Nephron (organoid): ENCODE data around the gene TRIM71.

Source experiments
- H3K27ac Mint-ChIP-seq, 3 experiments: 2 replicates each; pipeline ENCODE4 v1.8.0; 2020; ENCODE audit warnings: mixed read lengths in 3 of 3, mild to moderate bottlenecking in 2 of 3, moderate library complexity in 1 of 3
- H3K27me3 Mint-ChIP-seq: 2 replicates; pipeline ENCODE4 v1.8.0; 2021; ENCODE audit warnings: low read depth, mild to moderate bottlenecking, moderate library complexity, mixed read lengths
- H3K36me3 Mint-ChIP-seq: 2 replicates; pipeline ENCODE4 v1.8.0; 2020; ENCODE audit warnings: low read depth, mixed read lengths
- H3K4me1 Mint-ChIP-seq: 2 replicates; pipeline ENCODE4 v1.8.0; 2020; ENCODE audit warnings: mixed read lengths
- H3K4me3 Mint-ChIP-seq, 3 experiments: 2 replicates each; pipeline ENCODE4 v1.8.0; 2020; ENCODE audit warnings: mild to moderate bottlenecking in 3 of 3, mixed read lengths in 3 of 3, moderate library complexity in 2 of 3
- H3K9me3 Mint-ChIP-seq: 2 replicates; pipeline ENCODE4 v1.8.0; 2020; ENCODE audit warnings: mixed read lengths
- CTCF ChIP-seq, 3 experiments: fragments of 200-600 bp; sonication (generic); IDR thresholded peaks; one replicate each; pipeline ENCODE4 v1.5.0; 2021; ENCODE audit warnings: antibody characterized with exemption in 3 of 3; ENCODE audit not compliant: unreplicated experiment in 3 of 3

The TRIM71 gene

GRCh38 chr3:32873531-32874130 lies 55.8 kb downstream of the TRIM71 start:
- TF ChIP-seq CTCF (IDR thresholded peaks at IDR 0.05; ENCODE audit: unreplicated experiment in 3 of 3): no peak
- peaks cover 52% of the 10 kb centered on the region for H3K4me1 Mint-ChIP-seq
- H3K27ac Mint-ChIP-seq: peak overlapping the region; percentile 27 to 89 (median 75)

GRCh38 chr3:32876920-32877319 lies 59.1 kb downstream of the TRIM71 start:
- H3K36me3 Mint-ChIP-seq: peaks cover 27% of the 10 kb centered on the region
- peak overlapping the region in 1 of 3 experiments; percentile 15 for H3K27ac Mint-ChIP-seq
- no peaks in the 10 kb centered on the region for H3K9me3 Mint-ChIP-seq
- peaks cover 35% of the 10 kb centered on the region for H3K4me1 Mint-ChIP-seq
- TF ChIP-seq CTCF (IDR thresholded peaks at IDR 0.05; ENCODE audit: unreplicated experiment in 3 of 3): no peak
- no peak overlapping the region for H3K4me3 Mint-ChIP-seq
- peaks cover 18% of the 10 kb centered on the region for H3K27me3 Mint-ChIP-seq

More at GRCh38 chr3:32873531-32874130, 55.8 kb downstream of the TRIM71 start:
- peaks cover 37% of the 10 kb centered on the region for H3K27me3 Mint-ChIP-seq
- no peaks in the 10 kb centered on the region for H3K9me3 Mint-ChIP-seq
- peaks cover 20% of the 10 kb centered on the region for H3K36me3 Mint-ChIP-seq
- no peak overlapping the region for H3K4me3 Mint-ChIP-seq

- Mint-ChIP-seq H3K4me3 (no peak overlapping the region), H3K9me3 (no peaks in the 10 kb centered on the region), H3K27me3 (peaks cover 14% of the 10 kb centered on the region), H3K36me3 (peaks cover 27% of the 10 kb centered on the region), H3K27ac (no peak overlapping the region), H3K4me1 (peaks cover 29% of the 10 kb centered on the region)
- no peak for TF ChIP-seq CTCF (IDR thresholded peaks at IDR 0.05; ENCODE audit: unreplicated experiment in 3 of 3)
Observed at GRCh38 chr3:32877598-32877997, 59.8 kb downstream of the TRIM71 start.

- Mint-ChIP-seq H3K27me3 (peaks cover 13% of the 10 kb centered on the region), H3K9me3 (no peaks in the 10 kb centered on the region), H3K4me1 (peaks cover 12% of the 10 kb centered on the region), H3K27ac (no peak overlapping the region), H3K36me3 (peaks cover 27% of the 10 kb centered on the region), H3K4me3 (no peak overlapping the region)
- TF ChIP-seq CTCF (IDR thresholded peaks at IDR 0.05; ENCODE audit: unreplicated experiment in 3 of 3): no peak
Observed at GRCh38 chr3:32880225-32880624, 62.4 kb downstream of the TRIM71 start.

- Mint-ChIP-seq H3K27me3 (peaks cover 18% of the 10 kb centered on the region), H3K36me3 (peaks cover 19% of the 10 kb centered on the region), H3K9me3 (no peaks in the 10 kb centered on the region), H3K4me3 (no peak overlapping the region), H3K27ac (peak overlapping the region; percentile 15 to 51 (median 42)), H3K4me1 (peaks cover 17% of the 10 kb centered on the region)
- no peak for TF ChIP-seq CTCF (IDR thresholded peaks at IDR 0.05; ENCODE audit: unreplicated experiment in 3 of 3)
Observed at GRCh38 chr3:32881624-32882023, 63.8 kb downstream of the TRIM71 start.

- TF ChIP-seq CTCF (IDR thresholded peaks at IDR 0.05; ENCODE audit: unreplicated experiment in 3 of 3): no peak
Observed at GRCh38 chr3:32882189-32882588, 64.4 kb downstream of the TRIM71 start.

More at GRCh38 chr3:32882189-32882588, 64.4 kb downstream of the TRIM71 start:
- H3K27ac Mint-ChIP-seq: peak overlapping the region in 2 of 3 experiments; percentile 42 to 51
- H3K9me3 Mint-ChIP-seq: no peaks in the 10 kb centered on the region
- H3K27me3 Mint-ChIP-seq: peaks cover 18% of the 10 kb centered on the region
- peaks cover 17% of the 10 kb centered on the region for H3K36me3 Mint-ChIP-seq
- peaks cover 21% of the 10 kb centered on the region for H3K4me1 Mint-ChIP-seq
- H3K4me3 Mint-ChIP-seq: no peak overlapping the region
